Smooth muscle cell of the brain vasculature (primary cell): ENCODE results near the gene ADAM12.
A peak's percentile ranks its signal among the peaks of the same experiment; 100 is the strongest.
"Not testable (repeated sequence)": the region's sequence is repeated elsewhere in the genome, so short reads cannot be mapped to it uniquely, and the experiment has no call there.

Experiments
- DNase-seq: peaks from one replicate; pipeline ENCODE4 v3.0.0-alpha.2; 2012; ENCODE audit warnings: low read depth, low spot score

Gene ADAM12

GRCh38 chr10:126264102-126265018 lies 123.9 kb downstream of the ADAM12 start:
- no peak for DNase-seq

DNA sequence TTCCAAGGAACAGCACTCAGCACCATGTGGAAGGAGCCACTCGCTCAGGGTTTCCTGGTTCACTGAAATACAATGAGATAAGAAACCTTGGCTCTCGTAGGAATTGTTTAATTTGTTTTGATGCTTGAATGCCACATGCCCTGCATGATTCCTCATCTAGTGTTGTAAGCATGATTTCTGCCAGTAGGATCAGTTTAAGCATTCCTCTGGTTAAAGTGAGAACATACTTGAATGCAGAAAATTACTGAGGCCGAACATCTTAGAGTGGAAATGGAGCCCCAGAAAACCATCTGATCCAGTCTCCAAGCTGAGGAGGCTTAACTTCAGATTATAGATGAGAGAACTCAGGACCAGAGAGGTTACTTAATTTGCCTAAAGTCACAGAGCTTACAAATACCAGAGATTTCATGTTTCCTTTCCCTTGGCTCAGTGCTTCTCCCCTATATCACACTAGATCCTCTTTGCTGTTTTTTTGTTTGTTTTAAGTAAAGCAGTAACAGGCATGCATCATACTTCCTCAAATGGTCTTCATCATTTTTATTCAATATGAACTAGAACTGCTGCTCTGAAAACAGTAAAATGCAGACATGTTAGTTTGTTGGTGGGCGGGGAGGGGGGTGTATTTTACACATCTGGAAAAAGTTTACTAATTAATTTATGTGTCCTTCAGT lies 125.1 kb downstream of the ADAM12 start:
- no peak for DNase-seq

GRCh38 chr10:126262233-126262838 lies 125.9 kb downstream of the ADAM12 start:
- no peak for DNase-seq

DNA sequence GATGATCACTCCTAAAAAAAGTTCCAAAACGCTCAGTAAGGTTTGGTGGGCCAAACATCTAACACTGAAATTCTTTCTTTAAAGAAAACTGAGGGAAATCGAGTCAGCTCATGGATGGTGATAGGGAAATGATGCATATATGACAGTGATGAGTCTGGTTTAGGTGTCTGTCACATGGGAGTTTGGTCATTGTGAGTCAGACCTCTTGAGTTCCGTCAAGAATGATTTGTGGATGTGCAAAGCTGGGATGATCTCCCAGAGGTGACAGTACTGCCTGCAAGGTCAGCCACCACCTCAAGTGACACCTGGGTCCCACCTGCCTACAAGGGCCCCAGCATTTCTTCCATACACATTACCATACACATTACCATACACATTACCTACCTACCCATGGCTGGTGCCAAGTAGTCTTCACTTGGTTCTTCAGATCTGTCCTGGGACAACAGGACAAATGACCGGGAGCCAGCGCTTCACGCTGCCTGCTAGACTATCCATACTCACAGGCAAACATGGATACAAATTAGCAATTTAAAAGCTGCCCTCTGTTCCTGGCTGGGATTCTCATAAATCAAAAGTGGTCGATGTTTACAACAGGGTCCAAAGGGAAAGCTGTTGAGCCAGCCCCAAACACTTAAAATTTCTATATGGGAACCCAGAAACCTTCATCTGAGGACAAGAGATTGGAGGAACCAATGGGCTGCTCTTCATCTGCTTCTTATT lies 128.4 kb downstream of the ADAM12 start:
- no peak for DNase-seq

DNA sequence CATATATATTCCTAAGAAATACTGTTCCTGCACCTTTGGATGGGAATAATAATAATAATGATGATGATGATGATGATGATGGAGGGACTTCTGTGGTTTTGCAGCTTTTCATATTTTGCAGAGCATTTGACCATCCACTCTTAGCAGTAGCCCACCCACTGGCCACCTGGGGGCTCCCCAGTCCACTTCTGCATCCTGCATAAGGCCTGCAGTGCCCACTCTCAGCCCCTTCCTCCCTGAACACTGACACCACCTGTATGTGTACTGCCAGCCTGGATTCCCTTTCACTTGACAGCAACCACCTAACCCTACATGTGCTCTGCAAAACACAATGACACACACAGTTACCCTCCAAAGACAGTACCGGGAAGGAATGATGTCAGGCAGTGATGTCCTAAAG lies 131.4 kb downstream of the ADAM12 start:
- no peak for DNase-seq

GRCh38 chr10:126255313-126255712 lies 133.0 kb downstream of the ADAM12 start:
- DNase-seq = no peak

DNA sequence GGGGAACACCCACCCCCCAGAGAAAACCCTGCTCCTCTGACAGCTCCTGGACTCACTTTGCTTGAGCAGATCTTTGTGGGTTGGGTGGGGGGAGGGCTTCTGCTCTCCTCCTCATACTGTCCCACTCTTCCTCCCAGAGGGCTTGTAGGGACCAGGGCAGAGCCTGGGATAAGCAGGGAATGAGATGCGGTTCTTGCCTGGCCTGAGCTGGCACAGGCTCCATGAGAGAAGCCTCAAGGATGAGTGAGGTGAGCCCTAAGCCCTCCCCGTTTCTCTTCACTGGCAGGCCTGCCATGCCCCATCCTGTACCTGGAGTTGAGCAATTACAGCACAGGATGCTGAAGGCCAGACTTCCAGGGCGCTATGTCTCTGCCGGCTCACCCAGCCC lies 134.7 kb downstream of the ADAM12 start:
- DNase-seq = no peak

DNA sequence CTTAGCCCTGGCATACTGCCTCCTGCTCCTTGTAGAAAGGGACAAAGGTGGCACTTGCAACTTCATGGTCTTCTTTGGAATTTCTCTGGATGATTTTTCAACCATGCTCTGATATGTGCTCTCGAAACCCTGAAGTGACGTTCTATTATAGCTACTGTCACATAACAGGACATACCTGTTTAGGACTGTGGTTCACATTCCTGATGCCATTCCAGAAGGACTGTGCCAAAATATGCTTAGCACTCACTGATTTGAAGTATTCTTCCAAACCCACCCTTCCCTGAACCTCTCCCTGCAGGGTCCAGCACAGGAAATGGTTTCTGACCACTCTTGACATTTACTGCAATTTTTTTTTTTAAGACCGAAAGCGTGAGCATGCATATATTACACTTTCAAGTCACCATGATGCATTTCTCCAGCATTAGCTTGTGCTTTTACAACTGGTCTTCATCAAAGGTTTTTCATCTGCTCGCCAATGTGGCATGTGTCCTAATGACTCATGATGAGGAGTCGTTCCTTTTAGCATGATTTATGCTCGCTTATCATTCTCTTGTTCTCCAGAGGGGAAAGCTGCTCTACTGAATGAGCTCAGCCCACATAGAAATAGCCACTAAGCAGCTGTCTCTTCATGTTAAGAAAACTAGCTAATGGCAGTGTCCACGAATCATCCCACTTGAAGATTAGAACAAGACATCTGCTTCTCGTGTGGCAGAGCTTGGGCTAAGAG lies 135.2 kb downstream of the ADAM12 start:
- peak; percentile 79 for DNase-seq

GRCh38 chr10:126251778-126252407 lies 136.4 kb downstream of the ADAM12 start:
- DNase-seq = no peak

DNA sequence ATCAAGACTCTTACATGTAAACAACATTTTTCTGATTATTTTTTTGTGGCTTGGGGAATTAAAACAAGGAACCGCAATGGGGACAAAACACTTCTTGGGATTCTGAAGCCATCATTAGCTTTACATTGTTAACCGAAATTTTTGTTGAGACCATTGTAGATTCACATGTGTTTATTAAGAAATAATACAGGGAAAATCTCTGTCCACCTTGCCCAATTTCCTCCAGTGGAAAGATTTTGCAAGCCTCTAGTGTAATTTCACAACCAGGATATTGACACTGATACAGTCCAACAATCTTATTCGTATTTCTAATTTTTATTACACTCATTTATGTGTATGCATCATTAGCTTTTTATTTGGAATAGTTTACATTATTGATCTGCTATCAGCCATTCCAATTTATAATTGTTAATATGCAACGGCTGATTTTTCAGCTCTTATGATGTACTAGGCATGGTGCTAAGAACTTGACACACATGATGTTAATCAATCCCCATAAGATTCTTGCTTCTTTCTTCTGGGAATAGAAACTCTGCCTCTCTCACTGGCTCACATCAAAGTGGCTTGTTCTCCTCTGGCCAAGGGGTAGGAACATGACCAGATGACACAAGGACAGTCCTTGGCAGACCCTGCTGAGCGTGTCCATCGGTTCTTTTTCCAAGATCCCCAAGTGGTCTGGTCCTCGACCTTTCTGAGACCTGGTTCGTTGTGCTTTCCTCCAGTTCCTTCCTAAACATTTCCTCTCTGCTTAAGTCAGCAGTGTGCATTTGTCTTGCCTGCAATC lies 137.6 kb downstream of the ADAM12 start:
- DNase-seq = no peak

- no peak for DNase-seq
Observed at GRCh38 chr10:126250045-126250444, 138.2 kb downstream of the ADAM12 start.

DNA sequence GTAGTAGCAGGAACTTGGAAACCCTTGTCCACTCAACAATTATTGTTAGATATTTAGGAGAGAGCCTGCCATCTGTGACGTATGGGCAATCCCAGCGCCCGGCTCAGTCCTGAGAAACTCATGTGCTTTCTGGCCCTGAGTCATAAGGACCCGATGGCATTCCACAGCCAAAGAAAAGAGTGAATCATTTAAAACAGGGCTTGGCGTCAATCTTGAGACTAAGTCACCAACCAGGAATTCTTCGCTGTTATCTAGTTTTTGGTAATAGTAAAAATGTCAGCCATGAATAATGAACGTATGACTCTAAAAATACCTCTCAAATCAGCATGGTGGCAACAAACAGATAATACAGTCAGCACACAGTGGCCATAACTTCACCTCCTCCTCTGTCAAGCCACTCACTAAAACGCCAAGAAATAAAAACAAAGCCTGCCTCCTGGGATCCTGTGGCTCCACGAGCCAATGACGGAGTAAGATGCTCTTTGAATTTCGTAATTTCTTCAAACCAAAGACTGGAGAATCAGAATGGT lies 140.8 kb downstream of the ADAM12 start:
- peak; percentile 91 for DNase-seq

DNA sequence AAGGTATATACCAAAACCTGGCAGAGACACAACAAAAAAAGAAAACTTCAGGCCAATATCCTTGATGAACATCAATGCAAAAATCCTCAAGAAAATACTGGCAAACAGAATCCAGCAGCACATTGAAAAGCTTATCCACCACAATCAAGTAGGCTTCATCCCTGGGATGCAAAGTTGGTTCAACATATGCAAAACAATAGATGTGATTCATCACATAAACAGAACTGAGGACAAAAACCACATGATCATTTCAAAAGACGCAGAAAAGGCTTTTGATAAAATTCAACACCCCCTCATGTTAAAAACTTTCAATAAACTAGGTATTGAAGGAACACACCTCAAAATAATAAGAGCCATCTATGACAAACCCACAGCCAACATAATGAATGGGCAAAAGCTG lies 141.9 kb downstream of the ADAM12 start:
- not testable (repeated sequence) for DNase-seq

- DNase-seq = no peak
Observed at GRCh38 chr10:126245501-126245900, 142.8 kb downstream of the ADAM12 start.

DNA sequence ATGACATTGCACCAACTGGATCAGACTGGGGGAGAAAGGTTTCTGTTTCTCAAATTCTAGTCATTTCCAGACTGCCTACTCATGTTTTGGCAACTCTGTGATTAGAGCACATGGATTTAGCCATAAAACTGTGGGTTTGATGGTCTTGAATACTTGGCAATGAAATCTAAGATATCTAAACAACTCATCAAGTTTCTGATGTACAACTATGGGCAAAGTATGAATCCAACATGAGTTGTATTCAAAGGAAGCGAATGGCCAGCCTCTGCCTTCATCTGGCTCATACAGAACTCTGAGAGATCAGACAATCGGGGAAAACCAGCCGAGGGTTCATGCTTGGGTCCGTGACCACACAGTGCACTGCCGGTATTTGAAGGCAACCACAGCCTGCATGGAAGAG lies 144.3 kb downstream of the ADAM12 start:
- no peak for DNase-seq

DNA sequence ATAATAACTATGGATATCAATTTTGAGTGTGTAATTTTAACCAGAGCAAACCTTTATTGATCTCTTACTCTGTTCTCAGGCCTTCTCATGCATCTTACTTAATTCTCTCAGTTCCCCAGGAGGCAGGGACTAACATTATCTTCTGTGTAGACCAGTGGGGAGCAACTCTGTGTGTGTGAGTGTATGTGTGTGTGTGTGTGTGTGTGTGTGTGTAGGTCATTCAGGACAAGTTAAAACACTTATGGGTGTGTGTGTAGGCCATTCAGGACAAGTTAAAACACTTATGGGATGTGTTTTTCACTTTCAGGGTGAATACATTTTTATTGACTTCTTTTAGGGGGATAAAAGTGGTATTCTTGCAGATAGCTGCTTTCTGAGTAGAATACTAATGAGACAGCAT lies 145.0 kb downstream of the ADAM12 start:
- no peak for DNase-seq

DNA sequence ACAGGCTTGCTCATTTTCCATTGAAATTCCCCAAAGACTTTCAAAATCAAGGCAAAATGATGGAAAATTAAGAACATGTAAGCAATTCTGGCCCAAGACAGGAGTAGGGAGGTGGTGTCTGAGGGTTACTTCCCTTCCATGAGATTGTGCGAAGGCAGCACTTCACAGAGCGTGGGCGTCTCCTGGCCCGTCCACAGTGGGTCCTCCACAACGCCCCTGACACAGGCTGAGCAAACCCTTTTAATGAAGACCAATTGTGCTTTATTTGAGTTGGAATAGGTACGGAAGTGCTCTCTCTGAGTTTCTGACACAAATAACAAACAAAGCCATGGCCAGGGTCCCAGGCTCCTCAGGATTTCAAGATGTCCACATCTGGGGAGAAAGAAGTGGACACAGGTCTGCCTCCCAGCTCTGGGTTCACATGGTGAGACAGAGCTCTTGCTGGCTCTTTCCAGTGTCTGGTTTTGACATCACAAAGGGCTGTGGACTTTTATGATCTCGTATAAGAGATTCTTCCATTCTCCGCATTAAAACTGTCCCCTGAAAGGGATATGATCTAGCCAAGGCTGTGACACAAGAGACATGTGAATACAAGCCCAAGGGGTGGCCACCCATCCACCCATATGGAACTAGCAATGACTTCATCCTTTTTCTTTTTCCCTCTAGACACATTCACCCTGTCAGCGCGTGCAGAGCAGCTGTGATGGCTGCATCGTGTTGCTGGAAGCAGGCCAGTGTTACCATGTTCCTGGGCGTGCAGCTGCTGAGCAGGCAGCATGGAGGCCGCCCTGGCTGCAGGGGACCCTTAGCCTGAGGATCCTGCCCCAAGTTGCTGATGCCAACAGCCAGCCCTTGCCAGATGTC lies 145.6 kb downstream of the ADAM12 start:
- peak; percentile 58 for DNase-seq

DNA sequence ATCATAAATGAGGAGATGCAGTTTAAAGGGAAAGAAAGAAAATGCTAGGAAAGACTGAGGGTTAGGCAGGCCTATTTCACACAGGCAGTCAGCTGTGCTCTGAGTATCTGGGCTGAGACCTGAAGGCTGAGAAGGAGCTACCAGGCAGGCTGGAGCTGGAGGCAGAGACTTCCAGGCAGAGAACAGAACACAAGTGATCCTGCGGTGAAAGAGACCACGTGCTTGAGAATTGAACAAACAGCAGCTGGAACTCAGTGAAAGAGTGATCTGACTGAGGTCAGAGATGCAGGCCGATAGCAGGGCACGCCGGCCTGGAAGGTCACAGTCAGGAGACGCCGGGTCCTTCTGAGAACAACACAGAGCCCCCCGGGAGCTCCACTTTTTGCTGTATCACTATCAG lies 147.8 kb downstream of the ADAM12 start:
- DNase-seq = peak; percentile 71

DNA sequence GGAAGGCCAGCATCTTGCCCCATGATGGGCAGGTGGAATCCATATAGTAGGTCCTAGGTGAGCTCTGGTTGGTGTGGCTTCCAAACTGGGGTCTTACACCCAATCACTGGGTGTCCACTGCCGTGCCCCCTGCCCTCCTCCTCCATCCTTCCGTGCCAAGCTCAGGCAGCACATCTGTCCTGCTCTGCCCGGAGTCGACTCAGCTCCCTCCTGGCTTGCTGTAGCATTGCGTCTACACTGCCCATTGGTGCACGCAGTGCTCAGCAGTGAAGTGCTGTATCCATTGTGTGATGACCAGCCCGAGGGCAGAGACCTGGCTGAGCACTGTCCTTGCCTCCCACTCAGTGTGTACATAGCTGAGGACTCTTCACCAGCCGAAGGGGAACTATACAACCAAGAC lies 148.4 kb downstream of the ADAM12 start:
- DNase-seq = no peak
